Glutamatergic neuron (in vitro differentiated cells): ENCODE measurements around the gene DNAJC1. TPM values are rescaled to one million over a fixed set of nuclear protein-coding genes. Genes with fewer than 3 reads are reported as not detected.

Experiments used
- DNase-seq: peaks from one replicate; pipeline ENCODE4 v3.0.0; 2022
- H3K27ac Mint-ChIP-seq: one replicate; pipeline ENCODE4 v1.8.0; 2020; ENCODE audit warnings: mild to moderate bottlenecking, mixed read lengths, inconsistent platforms; ENCODE audit not compliant: unreplicated experiment
- H3K27me3 Mint-ChIP-seq: one replicate; pipeline ENCODE4 v1.8.0; 2020; ENCODE audit warnings: mild to moderate bottlenecking, moderate library complexity, mixed read lengths, inconsistent platforms; ENCODE audit not compliant: unreplicated experiment
- H3K36me3 Mint-ChIP-seq: one replicate; pipeline ENCODE4 v1.8.0; 2020; ENCODE audit warnings: mild to moderate bottlenecking, mixed read lengths, inconsistent platforms; ENCODE audit not compliant: unreplicated experiment
- H3K4me1 Mint-ChIP-seq: one replicate; pipeline ENCODE4 v1.8.0; 2020; ENCODE audit warnings: mild to moderate bottlenecking, low read depth, mixed read lengths, inconsistent platforms; ENCODE audit not compliant: unreplicated experiment
- H3K4me3 Mint-ChIP-seq: one replicate; pipeline ENCODE4 v1.8.0; 2020; ENCODE audit warnings: mild to moderate bottlenecking, mixed read lengths, inconsistent platforms; ENCODE audit not compliant: unreplicated experiment
- H3K9me3 Mint-ChIP-seq: one replicate; pipeline ENCODE4 v1.8.0; 2020; ENCODE audit warnings: mild to moderate bottlenecking, moderate library complexity, mixed read lengths, inconsistent platforms; ENCODE audit not compliant: unreplicated experiment
- total RNA-seq: library from RNA; stranded (reverse); fragmentation: NEBNext Ultra II Directional; extraction: Animal tissue kit (Norgen Biotek cat#: 25700); gene quantifications from one replicate; pipeline ENCODE4 v1.2.1, GENCODE V29; 2021; ENCODE audit not compliant: unreplicated experiment
- TF ChIP-seq, protein P1 (sequence below): fragments of 200-600 bp; sonication (generic); IDR thresholded peaks from one replicate; pipeline ENCODE4 v1.5.0; 2021; ENCODE audit not compliant: partially characterized antibody, unreplicated experiment

The DNAJC1 gene
- total RNA-seq, 1 donor from 2014 or later = 4.3 TPM

DNA sequence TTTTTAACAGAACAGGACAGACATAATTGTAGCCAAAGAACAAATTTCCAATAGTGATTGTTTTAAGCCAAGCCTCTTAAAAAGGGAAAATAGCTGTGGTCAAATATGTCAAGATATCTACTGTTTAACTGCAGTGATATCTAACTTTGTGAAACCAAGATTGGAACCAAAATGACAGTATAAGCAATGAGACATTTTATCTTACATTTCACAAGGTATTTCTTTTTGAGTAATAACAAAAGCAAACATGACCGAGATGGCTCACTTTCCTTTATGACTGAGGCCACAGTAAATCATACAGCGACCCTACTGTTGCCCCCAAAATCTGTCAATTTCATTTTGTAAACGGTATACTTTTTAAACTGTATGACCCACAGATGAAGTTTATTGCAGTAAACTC is 253.7 kb downstream of the DNAJC1 start:
- no peaks in the 10 kb centered on the region for H3K36me3 Mint-ChIP-seq

DNA sequence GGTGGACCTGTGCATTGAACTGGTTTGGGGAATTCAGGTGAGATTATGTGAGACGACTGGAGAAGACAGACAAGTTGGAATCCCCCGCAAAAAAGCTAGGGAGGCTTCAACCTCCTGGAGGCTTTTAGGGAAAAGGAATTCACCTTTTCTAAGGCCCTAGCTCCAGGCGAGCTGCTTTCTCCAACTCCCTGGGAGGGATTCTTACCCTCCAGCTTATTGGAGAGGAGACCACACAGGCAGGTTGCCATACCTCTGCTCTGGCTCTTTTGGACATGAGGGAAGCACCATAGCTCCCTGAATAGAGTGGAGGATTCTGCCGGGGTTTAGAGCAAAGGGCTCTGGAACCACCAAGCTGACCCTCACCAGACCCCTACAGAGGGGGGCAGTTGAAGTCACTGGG is 255.7 kb downstream of the DNAJC1 start:
- peaks cover 4% of the 10 kb centered on the region for H3K9me3 Mint-ChIP-seq

More for the DNA sequence above, 253.7 kb downstream of the DNAJC1 start:
- Mint-ChIP-seq H3K4me3 (no peak overlapping the region), H3K9me3 (peaks cover 9% of the 10 kb centered on the region), H3K27ac (no peak overlapping the region), H3K27me3 (peaks cover 6% of the 10 kb centered on the region), H3K4me1 (peaks cover 17% of the 10 kb centered on the region)
- no peak for DNase-seq
- TF ChIP-seq, protein P1, sequence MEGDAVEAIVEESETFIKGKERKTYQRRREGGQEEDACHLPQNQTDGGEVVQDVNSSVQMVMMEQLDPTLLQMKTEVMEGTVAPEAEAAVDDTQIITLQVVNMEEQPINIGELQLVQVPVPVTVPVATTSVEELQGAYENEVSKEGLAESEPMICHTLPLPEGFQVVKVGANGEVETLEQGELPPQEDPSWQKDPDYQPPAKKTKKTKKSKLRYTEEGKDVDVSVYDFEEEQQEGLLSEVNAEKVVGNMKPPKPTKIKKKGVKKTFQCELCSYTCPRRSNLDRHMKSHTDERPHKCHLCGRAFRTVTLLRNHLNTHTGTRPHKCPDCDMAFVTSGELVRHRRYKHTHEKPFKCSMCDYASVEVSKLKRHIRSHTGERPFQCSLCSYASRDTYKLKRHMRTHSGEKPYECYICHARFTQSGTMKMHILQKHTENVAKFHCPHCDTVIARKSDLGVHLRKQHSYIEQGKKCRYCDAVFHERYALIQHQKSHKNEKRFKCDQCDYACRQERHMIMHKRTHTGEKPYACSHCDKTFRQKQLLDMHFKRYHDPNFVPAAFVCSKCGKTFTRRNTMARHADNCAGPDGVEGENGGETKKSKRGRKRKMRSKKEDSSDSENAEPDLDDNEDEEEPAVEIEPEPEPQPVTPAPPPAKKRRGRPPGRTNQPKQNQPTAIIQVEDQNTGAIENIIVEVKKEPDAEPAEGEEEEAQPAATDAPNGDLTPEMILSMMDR = no peak

DNA sequence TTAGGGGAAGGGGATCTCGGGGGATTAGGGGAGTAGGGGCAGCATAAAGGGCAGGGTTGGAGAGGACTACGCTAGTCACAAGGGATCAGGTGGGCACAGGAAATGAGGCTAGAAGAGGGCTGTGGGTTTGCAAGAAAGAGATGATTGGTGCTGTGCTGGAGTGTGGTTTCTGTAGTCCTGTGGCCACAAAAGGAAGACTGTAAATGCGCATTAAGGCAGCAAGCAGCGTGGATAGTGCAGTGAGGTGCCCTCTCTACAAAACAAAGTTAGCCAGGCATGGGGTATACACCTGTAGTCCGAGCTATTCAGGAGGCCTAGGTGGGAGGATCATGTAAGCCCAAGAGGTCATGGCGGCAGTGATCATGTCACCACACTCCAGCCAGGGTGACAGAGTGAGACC is 257.4 kb downstream of the DNAJC1 start:
- DNase-seq = no peak
- H3K27me3 Mint-ChIP-seq = peaks cover 2% of the 10 kb centered on the region
- TF ChIP-seq, protein P1 = no peak
- H3K27ac Mint-ChIP-seq = no peak overlapping the region
- H3K9me3 Mint-ChIP-seq = peaks cover 1% of the 10 kb centered on the region
- peaks cover 8% of the 10 kb centered on the region for H3K4me1 Mint-ChIP-seq
- no peak overlapping the region for H3K4me3 Mint-ChIP-seq
- no peaks in the 10 kb centered on the region for H3K36me3 Mint-ChIP-seq

More for the DNA sequence above, 255.7 kb downstream of the DNAJC1 start:
- peaks cover 10% of the 10 kb centered on the region for H3K4me1 Mint-ChIP-seq
- H3K27ac Mint-ChIP-seq = peak overlapping the region; percentile 29
- H3K36me3 Mint-ChIP-seq = no peaks in the 10 kb centered on the region
- H3K27me3 Mint-ChIP-seq = peaks cover 4% of the 10 kb centered on the region
- TF ChIP-seq, protein P1 = no peak
- H3K4me3 Mint-ChIP-seq = no peak overlapping the region
- no peak for DNase-seq

DNA sequence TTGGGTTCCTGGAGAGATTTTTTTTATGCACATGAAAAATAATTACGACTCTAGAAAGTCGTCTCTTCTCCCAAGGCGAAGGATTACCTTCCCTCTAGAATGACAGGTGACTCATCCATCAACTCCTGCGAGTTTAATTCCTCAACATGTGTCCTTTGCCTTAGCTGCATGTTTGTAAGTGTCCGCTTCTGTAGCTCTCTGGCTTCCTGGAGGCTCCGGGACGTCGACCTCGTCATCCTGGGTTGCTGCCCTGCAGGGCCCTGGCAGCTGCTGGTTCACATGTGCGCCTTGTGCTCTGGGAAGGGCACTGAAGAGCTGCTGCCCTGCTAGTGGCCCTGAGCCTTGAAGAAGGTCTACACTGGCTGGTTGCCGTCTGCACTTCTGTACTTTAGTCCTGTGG is 259.3 kb downstream of the DNAJC1 start:
- no peak overlapping the region for H3K27ac Mint-ChIP-seq
- peaks cover 5% of the 10 kb centered on the region for H3K4me1 Mint-ChIP-seq
- peaks cover 5% of the 10 kb centered on the region for H3K9me3 Mint-ChIP-seq
- H3K4me3 Mint-ChIP-seq = no peak overlapping the region
- TF ChIP-seq, protein P1 = no peak
- H3K36me3 Mint-ChIP-seq = no peaks in the 10 kb centered on the region
- DNase-seq = no peak
- peaks cover 3% of the 10 kb centered on the region for H3K27me3 Mint-ChIP-seq

DNA sequence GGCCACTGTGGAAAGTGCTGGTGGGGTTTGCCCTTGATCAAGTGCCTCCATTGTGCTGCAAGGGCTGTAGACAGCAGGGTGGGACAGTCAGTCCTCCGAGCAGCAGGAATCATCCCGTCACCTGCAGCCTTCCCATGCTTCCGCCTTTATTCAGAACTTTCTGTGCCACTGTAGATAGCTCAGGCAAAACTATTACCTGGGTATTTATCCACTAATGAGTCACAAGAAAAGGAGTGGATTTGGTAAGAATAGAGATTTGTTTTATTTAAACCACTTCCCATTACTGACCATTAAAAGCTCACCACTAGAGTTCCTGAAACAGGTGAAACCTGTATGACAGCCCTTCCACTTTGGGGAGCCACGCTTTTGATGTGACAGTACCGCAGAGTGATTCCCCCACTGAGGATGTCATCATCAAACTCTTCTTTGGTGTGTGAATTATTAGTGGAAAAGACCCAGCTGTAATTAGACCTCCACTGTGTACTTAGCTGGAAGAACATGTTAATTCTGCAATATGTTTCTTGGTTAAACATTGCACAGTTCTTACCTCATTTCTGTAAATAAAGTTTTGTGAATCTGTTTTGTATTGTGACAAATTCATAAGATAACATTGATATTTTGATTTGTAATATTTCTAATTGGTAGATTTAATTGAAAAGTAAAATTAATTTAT is 260.7 kb downstream of the DNAJC1 start:
- DNase-seq = no peak
- no peak overlapping the region for H3K4me3 Mint-ChIP-seq
- TF ChIP-seq, protein P1 = no peak
- H3K27me3 Mint-ChIP-seq = peaks cover 2% of the 10 kb centered on the region
- no peak overlapping the region for H3K27ac Mint-ChIP-seq
- H3K9me3 Mint-ChIP-seq = peaks cover 5% of the 10 kb centered on the region
- no peaks in the 10 kb centered on the region for H3K36me3 Mint-ChIP-seq
- peaks cover 9% of the 10 kb centered on the region for H3K4me1 Mint-ChIP-seq
